Loucy (cell line): ENCODE results near the gene EDAR.

ENCODE experiments used
- H2AFZ ChIP-seq: fragments of 200-600 bp; sonication (generic); 2 replicates; pipeline ENCODE4 v1.6.0; 2016; ENCODE audit warnings: antibody characterized with exemption, mild to moderate bottlenecking, low read length, moderate library complexity
- H3F3A ChIP-seq: fragments of 200-600 bp; 2 replicates; pipeline ENCODE4 v1.6.0; 2016; ENCODE audit warnings: antibody characterized with exemption, low read depth, mild to moderate bottlenecking
- H3K27me3 ChIP-seq: fragments of 200-600 bp; sonication (generic); 2 replicates; pipeline ENCODE4 v1.6.1; 2014; ENCODE audit warnings: low read length, mild to moderate bottlenecking; ENCODE audit not compliant: insufficient read depth, poor library complexity, severe bottlenecking
- H3K36me3 ChIP-seq: fragments of 200-600 bp; sonication (generic); 2 replicates; pipeline ENCODE4 v1.6.1; 2016; ENCODE audit warnings: low read length; ENCODE audit not compliant: insufficient read depth
- H3K4me1 ChIP-seq: fragments of 200-600 bp; sonication (generic); 2 replicates; pipeline ENCODE4 v1.5.1; 2014; ENCODE audit warnings: low read length, mild to moderate bottlenecking; ENCODE audit not compliant: insufficient read depth, poor library complexity, severe bottlenecking
- H3K4me2 ChIP-seq: fragments of 200-600 bp; sonication (generic); 2 replicates; pipeline ENCODE4 v1.6.0; 2014; ENCODE audit warnings: antibody characterized with exemption, low read length, low read depth, mild to moderate bottlenecking; ENCODE audit not compliant: poor library complexity, severe bottlenecking
- H3K4me3 ChIP-seq: fragments of 200-600 bp; sonication (generic); 2 replicates; pipeline ENCODE4 v1.5.1; 2014; ENCODE audit warnings: low read length, mild to moderate bottlenecking, mixed read lengths; ENCODE audit not compliant: poor library complexity, severe bottlenecking
- H3K79me2 ChIP-seq: fragments of 200-600 bp; sonication (generic); 2 replicates; pipeline ENCODE4 v1.6.1; 2014; ENCODE audit warnings: low read length; ENCODE audit not compliant: insufficient read depth
- H3K9ac ChIP-seq: fragments of 200-600 bp; sonication (generic); 2 replicates; pipeline ENCODE4 v1.6.0; 2014; ENCODE audit warnings: mild to moderate bottlenecking, low read depth, low read length, moderate library complexity; ENCODE audit not compliant: poor library complexity, severe bottlenecking
- H3K9me2 ChIP-seq: fragments of 200-600 bp; sonication (generic); replicated peaks from 2 replicates; pipeline ENCODE4 v1.6.1; 2016; ENCODE audit warnings: low read depth, low read length, mixed read lengths
- H3K9me3 ChIP-seq: fragments of 200-600 bp; sonication (generic); 2 replicates; pipeline ENCODE4 v1.6.1; 2014; ENCODE audit warnings: mild to moderate bottlenecking, antibody characterized with exemption, low read length, low read depth; ENCODE audit not compliant: insufficient read depth
- H4K20me1 ChIP-seq: fragments of 200-600 bp; sonication (generic); 2 replicates; pipeline ENCODE4 v1.6.0; 2014; ENCODE audit warnings: antibody characterized with exemption, low read length, mild to moderate bottlenecking; ENCODE audit not compliant: insufficient read depth, poor library complexity, severe bottlenecking
- CTCF ChIP-seq: fragments of 200-600 bp; sonication (generic); conservative IDR thresholded peaks from 2 replicates; pipeline ENCODE4 v1.5.1; 2014; ENCODE audit warnings: mild to moderate bottlenecking, antibody characterized with exemption, low read length
- EZH2phosphoT487 ChIP-seq: fragments of 200-600 bp; IDR thresholded peaks from 2 replicates; pipeline ENCODE4 v1.6.1; 2018; ENCODE audit warnings: antibody characterized with exemption, mild to moderate bottlenecking, moderate library complexity, borderline replicate concordance

EDAR gene

GRCh38 chr2:108937367-108938017, 51.5 kb downstream of the EDAR start:
- Histone ChIP-seq H3K4me3 (no peak overlapping the region), H3K9me2 (no peaks in the 10 kb centered on the region), H3K36me3 (no peaks in the 10 kb centered on the region), H3K27me3 (no peaks in the 10 kb centered on the region), H4K20me1 (no peaks in the 10 kb centered on the region), H3K9me3 (no peaks in the 10 kb centered on the region), H3F3A (no peaks in the 10 kb centered on the region), H3K4me1 (no peaks in the 10 kb centered on the region), H2AFZ (no peak overlapping the region), H3K9ac (no peak overlapping the region), H3K79me2 (no peaks in the 10 kb centered on the region), H3K4me2 (no peak overlapping the region)
- TF ChIP-seq EZH2phosphoT487 (no peak), CTCF (no peak)

- H3K79me2 ChIP-seq: no peaks in the 10 kb centered on the region
- H4K20me1 ChIP-seq: no peaks in the 10 kb centered on the region
- no peaks in the 10 kb centered on the region for H3K4me1 ChIP-seq
- no peaks in the 10 kb centered on the region for H3K36me3 ChIP-seq
- no peak overlapping the region for H3K9ac ChIP-seq
- no peaks in the 10 kb centered on the region for H3F3A ChIP-seq
- no peak for TF ChIP-seq CTCF
- no peak for TF ChIP-seq EZH2phosphoT487
- H2AFZ ChIP-seq: no peak overlapping the region
- H3K9me2 ChIP-seq: no peaks in the 10 kb centered on the region
- H3K4me3 ChIP-seq: no peak overlapping the region
- H3K27me3 ChIP-seq: no peaks in the 10 kb centered on the region
- H3K9me3 ChIP-seq: no peaks in the 10 kb centered on the region
- H3K4me2 ChIP-seq: no peak overlapping the region
Observed at GRCh38 chr2:108936866-108937265, 52.2 kb downstream of the EDAR start.

GRCh38 chr2:108936076-108936864, 52.8 kb downstream of the EDAR start:
- H3K9me2 ChIP-seq: no peaks in the 10 kb centered on the region
- H3K9ac ChIP-seq: no peak overlapping the region
- TF ChIP-seq CTCF: no peak
- no peak for TF ChIP-seq EZH2phosphoT487
- H3K4me3 ChIP-seq: no peak overlapping the region
- H3K4me2 ChIP-seq: no peak overlapping the region
- H3K9me3 ChIP-seq: no peaks in the 10 kb centered on the region
- H3F3A ChIP-seq: no peaks in the 10 kb centered on the region
- no peaks in the 10 kb centered on the region for H3K36me3 ChIP-seq
- no peaks in the 10 kb centered on the region for H3K27me3 ChIP-seq
- no peaks in the 10 kb centered on the region for H3K79me2 ChIP-seq
- no peaks in the 10 kb centered on the region for H3K4me1 ChIP-seq
- H4K20me1 ChIP-seq: no peaks in the 10 kb centered on the region
- no peak overlapping the region for H2AFZ ChIP-seq
